Type B pancreatic cell (in vitro differentiated cells): ENCODE results near the gene STXBP6. TPM values are rescaled to one million over a fixed set of nuclear protein-coding genes. Genes with fewer than 3 reads are reported as not detected.
"Not testable (repeated sequence)": the region's sequence is repeated elsewhere in the genome, so short reads cannot be mapped to it uniquely, and the experiment has no call there.

Source experiments
- DNase-seq: peaks from one replicate; pipeline ENCODE4 v3.0.0; 2021; ENCODE audit warnings: mixed read lengths; ENCODE audit not compliant: unreplicated experiment; ENCODE audit errors: extremely low spot score
- H3K27ac Mint-ChIP-seq: 2 replicates; pipeline ENCODE4 v1.8.0; 2021; ENCODE audit warnings: mild to moderate bottlenecking, mixed read lengths
- H3K27me3 Mint-ChIP-seq: 2 replicates; pipeline ENCODE4 v1.8.0; 2021; ENCODE audit warnings: mixed read lengths
- H3K36me3 Mint-ChIP-seq: 2 replicates; pipeline ENCODE4 v1.8.0; 2021; ENCODE audit warnings: mixed read lengths
- H3K4me1 Mint-ChIP-seq: one replicate; pipeline ENCODE4 v1.8.0; 2021; ENCODE audit warnings: mixed read lengths; ENCODE audit not compliant: unreplicated experiment
- H3K4me3 Mint-ChIP-seq: 2 replicates; pipeline ENCODE4 v1.8.0; 2021; ENCODE audit warnings: mild to moderate bottlenecking, mixed read lengths
- H3K9me3 Mint-ChIP-seq: 2 replicates; pipeline ENCODE4 v1.8.0; 2021; ENCODE audit warnings: mixed read lengths
- total RNA-seq: library from RNA; stranded (reverse); gene quantifications from 2 replicates; pipeline ENCODE4 v1.2.1, GENCODE V29; 2021; ENCODE audit warnings: low replicate concordance
- TF ChIP-seq, protein P1 (sequence below): fragments of 200-600 bp; sonication (generic); conservative IDR thresholded peaks from 2 replicates; pipeline ENCODE4 v1.5.0; 2021; ENCODE audit warnings: antibody characterized with exemption, mild to moderate bottlenecking

The STXBP6 gene
- total RNA-seq, 1 donor from 2014 or later: 17.0 TPM

GRCh38 chr14:24775950-24776349 is 274.0 kb downstream of the STXBP6 start:
- H3K9me3 Mint-ChIP-seq: no peaks in the 10 kb centered on the region
- H3K4me1 Mint-ChIP-seq: no peaks in the 10 kb centered on the region
- H3K27me3 Mint-ChIP-seq: no peaks in the 10 kb centered on the region
- no peak for DNase-seq
- no peak overlapping the region for H3K27ac Mint-ChIP-seq
- H3K4me3 Mint-ChIP-seq: no peak overlapping the region
- no peaks in the 10 kb centered on the region for H3K36me3 Mint-ChIP-seq
- TF ChIP-seq, protein P1, sequence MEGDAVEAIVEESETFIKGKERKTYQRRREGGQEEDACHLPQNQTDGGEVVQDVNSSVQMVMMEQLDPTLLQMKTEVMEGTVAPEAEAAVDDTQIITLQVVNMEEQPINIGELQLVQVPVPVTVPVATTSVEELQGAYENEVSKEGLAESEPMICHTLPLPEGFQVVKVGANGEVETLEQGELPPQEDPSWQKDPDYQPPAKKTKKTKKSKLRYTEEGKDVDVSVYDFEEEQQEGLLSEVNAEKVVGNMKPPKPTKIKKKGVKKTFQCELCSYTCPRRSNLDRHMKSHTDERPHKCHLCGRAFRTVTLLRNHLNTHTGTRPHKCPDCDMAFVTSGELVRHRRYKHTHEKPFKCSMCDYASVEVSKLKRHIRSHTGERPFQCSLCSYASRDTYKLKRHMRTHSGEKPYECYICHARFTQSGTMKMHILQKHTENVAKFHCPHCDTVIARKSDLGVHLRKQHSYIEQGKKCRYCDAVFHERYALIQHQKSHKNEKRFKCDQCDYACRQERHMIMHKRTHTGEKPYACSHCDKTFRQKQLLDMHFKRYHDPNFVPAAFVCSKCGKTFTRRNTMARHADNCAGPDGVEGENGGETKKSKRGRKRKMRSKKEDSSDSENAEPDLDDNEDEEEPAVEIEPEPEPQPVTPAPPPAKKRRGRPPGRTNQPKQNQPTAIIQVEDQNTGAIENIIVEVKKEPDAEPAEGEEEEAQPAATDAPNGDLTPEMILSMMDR: no peak

DNA sequence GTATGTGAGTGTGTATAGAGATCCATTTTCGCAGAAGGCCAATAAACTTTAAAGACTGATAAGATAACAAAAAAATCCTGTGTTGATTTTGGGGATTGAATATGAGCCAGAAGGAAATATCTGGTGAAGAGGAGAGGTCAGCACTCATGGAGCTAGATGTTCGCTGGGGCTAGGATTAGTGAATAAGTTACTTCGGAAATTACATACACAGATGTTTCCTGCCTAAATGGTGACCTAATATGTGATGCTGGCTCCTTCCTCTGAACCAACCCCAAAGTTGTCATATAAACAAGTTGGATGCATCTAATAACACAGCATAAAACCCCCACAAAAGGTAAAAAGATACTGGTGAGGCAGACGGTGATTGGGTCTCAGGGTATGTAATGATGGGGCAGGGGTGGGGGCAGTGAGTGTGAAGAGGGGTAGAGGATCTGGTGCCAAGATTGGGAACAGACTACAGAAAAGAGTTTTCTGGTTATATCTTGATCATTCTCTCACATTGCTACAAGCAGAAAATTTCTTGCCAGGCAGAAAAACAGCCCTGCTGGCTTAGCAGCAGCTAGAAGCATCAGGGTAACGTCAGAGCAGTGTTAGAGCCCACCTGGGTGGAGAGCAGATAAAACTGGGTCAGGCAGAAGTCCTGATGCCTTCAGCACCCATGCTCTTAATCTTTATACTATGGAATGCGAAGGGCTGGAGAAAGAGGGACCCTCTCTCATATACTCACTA is 275.6 kb downstream of the STXBP6 start:
- no peaks in the 10 kb centered on the region for H3K36me3 Mint-ChIP-seq
- H3K4me1 Mint-ChIP-seq: no peaks in the 10 kb centered on the region
- no peak overlapping the region for H3K4me3 Mint-ChIP-seq
- H3K27me3 Mint-ChIP-seq: peaks cover 4% of the 10 kb centered on the region
- DNase-seq: no peak
- TF ChIP-seq, protein P1: no peak
- no peak overlapping the region for H3K27ac Mint-ChIP-seq
- H3K9me3 Mint-ChIP-seq: peaks cover 5% of the 10 kb centered on the region

- not testable (repeated sequence) for DNase-seq, H3K27me3 Mint-ChIP-seq, H3K27ac Mint-ChIP-seq, H3K9me3 Mint-ChIP-seq, H3K36me3 Mint-ChIP-seq, H3K4me3 Mint-ChIP-seq, H3K4me1 Mint-ChIP-seq
Observed at GRCh38 chr14:24773564-24773963, 276.4 kb downstream of the STXBP6 start.

DNA sequence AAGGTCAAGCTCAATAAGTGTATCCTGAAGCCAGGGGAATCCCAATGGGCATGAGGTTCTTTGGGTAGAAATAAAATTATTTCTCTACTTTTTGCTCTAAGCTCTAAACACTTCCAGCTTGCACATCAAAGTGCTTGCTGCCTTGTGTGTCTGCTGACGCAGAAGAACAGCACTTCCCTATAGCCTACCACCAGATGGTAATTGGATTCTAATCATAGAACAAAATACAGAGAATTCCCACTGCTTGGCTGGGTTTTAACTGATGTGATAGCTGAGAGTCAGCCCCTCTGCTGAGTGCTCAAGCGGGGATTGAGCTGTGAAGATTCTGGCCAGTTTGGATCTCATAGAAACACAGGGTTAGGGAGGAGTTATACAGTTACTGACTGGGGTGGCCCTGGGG is 283.5 kb downstream of the STXBP6 start:
- TF ChIP-seq, protein P1: no peak

DNA sequence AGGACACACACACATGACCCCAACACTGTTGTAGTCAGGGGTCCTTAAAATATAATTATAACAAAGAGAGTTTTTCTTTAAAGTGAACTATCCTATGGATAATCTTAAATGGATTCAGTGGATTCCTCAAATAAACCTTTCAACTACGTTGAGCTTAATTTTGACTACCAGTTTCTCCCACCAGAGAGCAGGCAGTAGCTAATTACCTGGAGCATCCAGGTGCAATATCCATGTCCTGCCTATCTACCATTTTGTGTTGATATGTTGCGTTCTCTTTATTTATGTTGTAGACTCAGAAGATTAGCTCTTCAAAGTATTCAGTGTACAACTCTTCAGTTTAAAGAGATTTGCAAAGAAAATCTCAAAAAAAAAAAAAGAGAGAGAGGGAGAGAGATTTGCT is 288.8 kb downstream of the STXBP6 start:
- TF ChIP-seq, protein P1: no peak
- no peaks in the 10 kb centered on the region for H3K36me3 Mint-ChIP-seq
- H3K4me3 Mint-ChIP-seq: no peak overlapping the region
- H3K9me3 Mint-ChIP-seq: no peaks in the 10 kb centered on the region
- DNase-seq: no peak
- H3K27ac Mint-ChIP-seq: no peak overlapping the region
- H3K27me3 Mint-ChIP-seq: peaks cover 8% of the 10 kb centered on the region
- H3K4me1 Mint-ChIP-seq: no peaks in the 10 kb centered on the region

More for the DNA sequence above, 283.5 kb downstream of the STXBP6 start:
- peaks cover 5% of the 10 kb centered on the region for H3K9me3 Mint-ChIP-seq
- peaks cover 4% of the 10 kb centered on the region for H3K27me3 Mint-ChIP-seq
- DNase-seq: no peak
- H3K27ac Mint-ChIP-seq: no peak overlapping the region
- no peak overlapping the region for H3K4me3 Mint-ChIP-seq
- no peaks in the 10 kb centered on the region for H3K36me3 Mint-ChIP-seq
- no peaks in the 10 kb centered on the region for H3K4me1 Mint-ChIP-seq
